HepG2 (cell line): Measurements from ENCODE around the gene ANKRD65. TPM values are rescaled to one million over a fixed set of nuclear protein-coding genes. Genes with fewer than 3 reads are reported as not detected.
A peak's percentile ranks its signal among the peaks of the same experiment; 100 is the strongest.

Source experiments
- AGO2 ChIP-seq: fragments of 200-400 bp; formaldehyde crosslinking; optimal IDR thresholded peaks from 2 replicates; pipeline ENCODE3; 2017; ENCODE audit warnings: mild to moderate bottlenecking, low read depth, low read length, moderate library complexity
- ARID4A ChIP-seq: sonication (generic); formaldehyde crosslinking; IDR thresholded peaks from 2 replicates; pipeline ENCODE4 v1.5.0; 2020; ENCODE audit warnings: mild to moderate bottlenecking, missing genetic modification reagents, borderline replicate concordance
- CREB3 ChIP-seq: sonication (generic); formaldehyde crosslinking; IDR thresholded peaks from 2 replicates; pipeline ENCODE4 v1.5.0; 2020; ENCODE audit warnings: missing genetic modification reagents
- LCORL ChIP-seq, 2 experiments: fragments of 450-650 bp in 1 of 2; sonication (generic) in 1 of 2; formaldehyde crosslinking in 1 of 2; IDR thresholded peaks; 2 replicates each; pipeline versions ENCODE4 v1.5.0 to v1.6.1; 2017 to 2020; ENCODE audit warnings: antibody characterized with exemption in 1 of 2, missing genetic modification reagents in 1 of 2
- MAFG ChIP-seq: sonication (generic); formaldehyde crosslinking; IDR thresholded peaks from 2 replicates; pipeline ENCODE4 v1.5.1; 2020; ENCODE audit warnings: mild to moderate bottlenecking, missing genetic modification reagents
- NR2F6 ChIP-seq, 2 experiments: IDR thresholded peaks; 2 replicates each; pipeline ENCODE4 v1.6.1; 2016; ENCODE audit warnings: antibody characterized with exemption in 1 of 2, mild to moderate bottlenecking in 1 of 2
- TEAD2 ChIP-seq: sonication (generic); formaldehyde crosslinking; IDR thresholded peaks from 2 replicates; pipeline ENCODE4 v1.9.0; 2021; ENCODE audit warnings: missing genetic modification reagents
- ZBTB1 ChIP-seq: sonication (generic); formaldehyde crosslinking; IDR thresholded peaks from 2 replicates; pipeline ENCODE4 v1.4.0; 2020; ENCODE audit warnings: missing genetic modification reagents, borderline replicate concordance
- ZHX2 ChIP-seq, 2 experiments: sonication (generic) in 1 of 2; formaldehyde crosslinking in 1 of 2; IDR thresholded peaks; 2 replicates each; pipeline versions ENCODE4 v1.6.1 to v1.9.0; 2014 to 2022; ENCODE audit warnings: antibody characterized with exemption in 1 of 2, borderline replicate concordance in 1 of 2, inconsistent platforms in 1 of 2, low read depth in 1 of 2, missing genetic modification reagents in 1 of 2
- ZNF414 ChIP-seq: sonication (generic); formaldehyde crosslinking; IDR thresholded peaks from 2 replicates; pipeline ENCODE4 v1.5.0; 2020; ENCODE audit warnings: missing genetic modification reagents
- ZNF709 ChIP-seq: sonication (generic); formaldehyde crosslinking; IDR thresholded peaks from 2 replicates; pipeline ENCODE4 v1.5.0; 2020; ENCODE audit warnings: mild to moderate bottlenecking, missing genetic modification reagents
- ZNF746 ChIP-seq: sonication (generic); formaldehyde crosslinking; IDR thresholded peaks from 2 replicates; pipeline ENCODE4 v1.8.0; 2022; ENCODE audit warnings: mild to moderate bottlenecking, missing genetic modification reagents
- polyA plus RNA-seq, 8 experiments: library from polyadenylated mRNA; depleted of rRNA in 3 of 8; stranded (reverse) in 7 of 8; unstranded in 1 of 8; fragments of >200 nt; fragmentation: Illumina TruSeq in 4 of 8; extraction: Trizol in 4 of 8; gene quantifications; 2 replicates each; pipeline versions ENCODE4 v1.2.1 to v1.2.3, GENCODE V29; 2011 to 2016; ENCODE audit warnings: low read depth in 4 of 8, missing spikeins in 1 of 8, mixed read lengths in 1 of 8; ENCODE audit not compliant: insufficient read depth in 1 of 8
- total RNA-seq, 5 experiments: library from RNA; depleted of rRNA; stranded (reverse); fragments of >200 nt; fragmentation: Illumina TruSeq; extraction: Trizol; gene quantifications; 2 replicates each; pipeline ENCODE4 v1.2.3, GENCODE V29; 2016; ENCODE audit warnings: low read depth in 1 of 5

The ANKRD65 gene
- total and polyA plus RNA-seq, 2 of the 13 experiments (the other 11 are each of a cell fraction or from before 2014, with no cell fraction given), result 12.1 to 30.1 TPM

- TF ChIP-seq ZNF414 (peak; percentile 51; the same call in 1 of the 2 replicates), ARID4A (peak; percentile 68; the same call in 1 of the 2 replicates), ZHX2 (IDR thresholded peaks at IDR 0.05; ENCODE audit: low read depth) (no peak), ZHX2 (CRISPR knock-in tag; IDR thresholded peaks at IDR 0.05; ENCODE audit: borderline replicate concordance) (no peak), NR2F6 (IDR thresholded peaks at IDR 0.05) (peak; percentile 50; the same call in 1 of the 2 replicates), NR2F6 (CRISPR knock-in tag; IDR thresholded peaks at IDR 0.05) (peak; percentile 63; the same call in 1 of the 2 replicates), AGO2 (peak; percentile 89), TEAD2 (no peak), ZBTB1 (CRISPR knock-in tag) (no peak), LCORL (IDR thresholded peaks at IDR 0.05) (no peak), LCORL (CRISPR knock-in tag; IDR thresholded peaks at IDR 0.05) (peak; percentile 89), CREB3 (no peak), ZNF709 (CRISPR knock-in tag) (peak; percentile 90; the same call in 1 of the 2 replicates), ZNF746 (CRISPR knock-in tag) (peak; percentile 48; the same call in 1 of the 2 replicates), MAFG (CRISPR knock-in tag) (no peak)
Observed at GRCh38 chr1:1425753-1426495, 4.8 kb upstream of the ANKRD65 start (continued).
